PC-3 (cell line): ENCODE data around the gene WIPF3. TPM values are rescaled to one million over a fixed set of nuclear protein-coding genes. Genes with fewer than 3 reads are reported as not detected.

ENCODE experiments used
- ATAC-seq: fragments of 200-7000 bp; cut with Tn5 transposase; 2 replicates; pipeline ENCODE4 v1.9.1; 2020; ENCODE audit warnings: mild to moderate bottlenecking, moderate library complexity
- BruUV-seq: library from RNA; stranded (reverse); fragments of 400-500 nt; replicated peaks from 2 replicates; lab custom pipeline; 2021; lab: Mats Ljungman, UMichigan
- CTCF ChIA-PET: fragments of 300-600 bp; sonication (Branson Sonifier 250); formaldehyde crosslinking; loops from one replicate; lab custom pipeline; 2022; ENCODE audit warnings: antibody characterized with exemption; lab: Charles Lee
- POLR2A ChIA-PET: fragments of 300-600 bp; sonication (Branson Sonifier 250); formaldehyde crosslinking; loops from one replicate; lab custom pipeline; 2022; ENCODE audit warnings: antibody characterized with exemption; ENCODE audit not compliant: unreplicated experiment; lab: Charles Lee
- DNase-seq: peaks from one replicate; pipeline ENCODE4 v3.0.0-alpha.2; 2015
- H2AFZ ChIP-seq: fragments of 300-600 bp; sonication (generic); 2 replicates; pipeline ENCODE4 v1.6.0; 2016; ENCODE audit warnings: antibody characterized with exemption, low read length
- H3F3A ChIP-seq: fragments of 300-600 bp; sonication (generic); one replicate; pipeline ENCODE4 v1.6.0; 2017; ENCODE audit warnings: antibody characterized with exemption, low read length, control low read depth, mild to moderate bottlenecking; ENCODE audit not compliant: unreplicated experiment
- H3K27ac ChIP-seq: fragments of 300-600 bp; sonication (generic); 2 replicates; pipeline ENCODE4 v1.5.1; 2016; ENCODE audit warnings: mild to moderate bottlenecking, low read length
- H3K27me3 ChIP-seq: fragments of 300-600 bp; sonication (generic); 2 replicates; pipeline ENCODE4 v1.6.1; 2016; ENCODE audit warnings: low read length, mixed read lengths
- H3K36me3 ChIP-seq: fragments of 300-600 bp; sonication (generic); 2 replicates; pipeline ENCODE4 v1.6.1; 2016; ENCODE audit warnings: low read depth, mixed run types, low read length, mixed read lengths
- H3K4me1 ChIP-seq: fragments of 300-600 bp; sonication (generic); 2 replicates; pipeline ENCODE4 v1.5.1; 2016; ENCODE audit warnings: low read length; ENCODE audit not compliant: insufficient read depth
- H3K4me2 ChIP-seq: fragments of 300-600 bp; sonication (generic); 2 replicates; pipeline ENCODE4 v1.6.0; 2016; ENCODE audit warnings: low read length
- H3K4me3 ChIP-seq: fragments of 300-600 bp; sonication (generic); 2 replicates; pipeline ENCODE4 v1.5.1; 2016; ENCODE audit warnings: mild to moderate bottlenecking, low read length, mixed read lengths
- H3K79me2 ChIP-seq: fragments of 300-600 bp; sonication (generic); 2 replicates; pipeline ENCODE4 v1.6.1; 2017; ENCODE audit warnings: low read length, mixed read lengths
- H3K9ac ChIP-seq: fragments of 300-600 bp; sonication (generic); 2 replicates; pipeline ENCODE4 v1.6.0; 2016; ENCODE audit warnings: mild to moderate bottlenecking, low read length
- H3K9me2 ChIP-seq: fragments of 300-600 bp; sonication (generic); replicated peaks from 2 replicates; pipeline ENCODE4 v1.6.1; 2016; ENCODE audit warnings: mixed run types, low read length, mixed read lengths
- H3K9me3 ChIP-seq: fragments of 300-600 bp; sonication (generic); 2 replicates; pipeline ENCODE4 v1.6.1; 2016; ENCODE audit warnings: low read length, mixed read lengths
- H4K20me1 ChIP-seq: fragments of 300-600 bp; sonication (generic); 2 replicates; pipeline ENCODE4 v1.6.1; 2016; ENCODE audit warnings: low read length, mixed read lengths
- EZH2 ChIP-seq: fragments of 300-600 bp; sonication (generic); IDR thresholded peaks from one replicate; pipeline ENCODE4 v1.6.1; 2017; ENCODE audit warnings: antibody characterized with exemption, mild to moderate bottlenecking, low read length; ENCODE audit not compliant: unreplicated experiment
- EZH2phosphoT487 ChIP-seq: fragments of 300-600 bp; sonication (generic); IDR thresholded peaks from 2 replicates; pipeline ENCODE4 v1.6.1; 2018; ENCODE audit warnings: mild to moderate bottlenecking, antibody characterized with exemption, low read length, borderline replicate concordance
- intact Hi-C: fragments of 100-400 bp; cut with micrococcal nuclease; formaldehyde crosslinking; loops from 2 replicates; pipeline ENCODE4 v1.9.0; 2023
- total RNA-seq: library from RNA; depleted of rRNA; stranded (reverse); fragments of >200 nt; gene quantifications from 2 replicates; pipeline ENCODE4 v1.2.3, GENCODE V29; 2014
- TF ChIP-seq, protein P1 (sequence below): fragments of 300-600 bp; sonication (generic); conservative IDR thresholded peaks from 2 replicates; pipeline ENCODE4 v1.5.1; 2017; ENCODE audit warnings: antibody characterized with exemption, low read depth, mild to moderate bottlenecking, low read length

The WIPF3 gene
- total RNA-seq, 1 experiment from 2014 or later = 3.4 TPM

DNA sequence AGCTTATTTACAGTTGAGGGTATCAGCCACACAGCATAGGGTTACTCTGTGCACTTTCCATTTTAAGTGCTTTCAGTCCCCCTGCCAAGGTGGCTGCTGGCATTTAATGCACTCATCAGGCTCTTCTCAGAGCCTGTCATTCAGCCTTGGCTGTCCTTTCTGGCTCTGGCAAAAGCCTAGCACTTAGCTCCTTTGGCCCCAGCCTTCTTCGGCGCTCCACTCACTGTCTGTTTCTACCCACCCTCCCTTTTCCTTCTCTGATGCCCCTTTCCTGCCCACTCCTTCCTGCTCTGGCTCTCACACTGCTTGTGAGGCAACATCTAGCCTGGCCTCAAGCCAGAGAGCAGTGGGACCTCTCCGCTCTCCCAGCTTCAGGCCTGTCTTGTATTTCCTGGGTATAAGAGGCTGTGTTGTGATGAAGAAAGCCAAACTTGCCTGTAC is 60.2 kb downstream of the WIPF3 start:
- no peaks in the 10 kb centered on the region for H3K79me2 ChIP-seq
- DNase-seq (no peak), ATAC-seq (no peak)
- CTCF ChIA-PET = no interaction called here
- H3K4me1 ChIP-seq = peaks cover 5% of the 10 kb centered on the region; the same call in 1 of the 2 replicates
- H3K9me3 ChIP-seq = no peaks in the 10 kb centered on the region
- no peaks in the 10 kb centered on the region for H3K36me3 ChIP-seq
- POLR2A ChIA-PET = interaction anchor here (0.5 kb wide), 1 partner anchor 19 kb away, joined by 3 read pairs; no protein-coding TSS in a partner anchor
- no peak overlapping the region for H3K4me2 ChIP-seq
- no peaks in the 10 kb centered on the region for H3K27me3 ChIP-seq
- H3F3A ChIP-seq = no peaks in the 10 kb centered on the region
- no TSS peak for BruUV-seq
- H2AFZ ChIP-seq = no peak overlapping the region
- H3K9ac ChIP-seq = no peak overlapping the region
- H3K9me2 ChIP-seq = no peaks in the 10 kb centered on the region
- no peak overlapping the region for H3K27ac ChIP-seq
- no peak overlapping the region for H3K4me3 ChIP-seq
- TF ChIP-seq EZH2phosphoT487 (no peak), EZH2 (no peak)
- TF ChIP-seq, protein P1, sequence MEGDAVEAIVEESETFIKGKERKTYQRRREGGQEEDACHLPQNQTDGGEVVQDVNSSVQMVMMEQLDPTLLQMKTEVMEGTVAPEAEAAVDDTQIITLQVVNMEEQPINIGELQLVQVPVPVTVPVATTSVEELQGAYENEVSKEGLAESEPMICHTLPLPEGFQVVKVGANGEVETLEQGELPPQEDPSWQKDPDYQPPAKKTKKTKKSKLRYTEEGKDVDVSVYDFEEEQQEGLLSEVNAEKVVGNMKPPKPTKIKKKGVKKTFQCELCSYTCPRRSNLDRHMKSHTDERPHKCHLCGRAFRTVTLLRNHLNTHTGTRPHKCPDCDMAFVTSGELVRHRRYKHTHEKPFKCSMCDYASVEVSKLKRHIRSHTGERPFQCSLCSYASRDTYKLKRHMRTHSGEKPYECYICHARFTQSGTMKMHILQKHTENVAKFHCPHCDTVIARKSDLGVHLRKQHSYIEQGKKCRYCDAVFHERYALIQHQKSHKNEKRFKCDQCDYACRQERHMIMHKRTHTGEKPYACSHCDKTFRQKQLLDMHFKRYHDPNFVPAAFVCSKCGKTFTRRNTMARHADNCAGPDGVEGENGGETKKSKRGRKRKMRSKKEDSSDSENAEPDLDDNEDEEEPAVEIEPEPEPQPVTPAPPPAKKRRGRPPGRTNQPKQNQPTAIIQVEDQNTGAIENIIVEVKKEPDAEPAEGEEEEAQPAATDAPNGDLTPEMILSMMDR = no peak
- intact Hi-C loops = no loop called here
- H4K20me1 ChIP-seq = no peaks in the 10 kb centered on the region

DNA sequence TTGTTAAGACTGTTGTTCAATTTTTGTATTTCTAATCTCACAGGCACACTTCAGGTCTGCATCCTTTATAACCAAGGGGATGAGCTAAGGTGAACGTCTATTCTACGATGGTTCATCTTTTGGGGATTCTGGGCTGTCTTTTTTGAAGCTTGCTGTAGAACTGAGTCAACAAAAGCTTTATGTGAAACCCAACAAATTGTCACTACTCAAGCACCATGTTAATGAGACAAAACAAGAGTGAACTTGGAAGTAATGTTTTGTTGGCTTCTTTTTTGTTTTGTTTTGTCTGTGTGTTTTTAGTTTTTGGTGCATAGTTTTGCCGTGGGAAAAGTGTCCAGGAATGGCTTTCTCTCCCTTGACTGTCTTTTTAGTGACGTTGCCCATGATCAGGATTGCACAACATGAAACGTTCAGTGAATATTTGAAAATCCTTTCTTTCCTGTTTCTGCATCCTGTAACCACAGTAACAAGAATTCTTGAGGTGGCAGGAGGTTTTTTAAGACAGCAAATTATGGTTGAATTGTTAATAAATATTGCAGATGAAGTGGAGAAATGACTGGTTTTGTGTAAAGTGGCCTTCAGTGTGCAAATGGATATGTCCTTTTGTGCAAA is 65.6 kb downstream of the WIPF3 start:
- no TSS peak for BruUV-seq
- TF ChIP-seq, protein P1 = no peak
- no peak for TF ChIP-seq EZH2
- no peak for TF ChIP-seq EZH2phosphoT487
- ATAC-seq (no peak), DNase-seq (no peak)
- intact Hi-C loops = loop anchor here (10.0 kb wide), 1 partner anchor 237 kb away; no protein-coding TSS in a partner anchor
- Histone ChIP-seq H3K79me2 (no peaks in the 10 kb centered on the region), H3K36me3 (no peaks in the 10 kb centered on the region), H3K9me2 (no peaks in the 10 kb centered on the region), H3K27me3 (no peaks in the 10 kb centered on the region), H3K9ac (no peak overlapping the region), H2AFZ (no peak overlapping the region), H3K4me2 (no peak overlapping the region), H3K4me1 (no peaks in the 10 kb centered on the region), H3K27ac (no peak overlapping the region), H3F3A (no peaks in the 10 kb centered on the region), H3K9me3 (no peaks in the 10 kb centered on the region), H4K20me1 (no peaks in the 10 kb centered on the region), H3K4me3 (no peak overlapping the region)
- ChIA-PET POLR2A (no interaction called here), CTCF (no interaction called here)

DNA sequence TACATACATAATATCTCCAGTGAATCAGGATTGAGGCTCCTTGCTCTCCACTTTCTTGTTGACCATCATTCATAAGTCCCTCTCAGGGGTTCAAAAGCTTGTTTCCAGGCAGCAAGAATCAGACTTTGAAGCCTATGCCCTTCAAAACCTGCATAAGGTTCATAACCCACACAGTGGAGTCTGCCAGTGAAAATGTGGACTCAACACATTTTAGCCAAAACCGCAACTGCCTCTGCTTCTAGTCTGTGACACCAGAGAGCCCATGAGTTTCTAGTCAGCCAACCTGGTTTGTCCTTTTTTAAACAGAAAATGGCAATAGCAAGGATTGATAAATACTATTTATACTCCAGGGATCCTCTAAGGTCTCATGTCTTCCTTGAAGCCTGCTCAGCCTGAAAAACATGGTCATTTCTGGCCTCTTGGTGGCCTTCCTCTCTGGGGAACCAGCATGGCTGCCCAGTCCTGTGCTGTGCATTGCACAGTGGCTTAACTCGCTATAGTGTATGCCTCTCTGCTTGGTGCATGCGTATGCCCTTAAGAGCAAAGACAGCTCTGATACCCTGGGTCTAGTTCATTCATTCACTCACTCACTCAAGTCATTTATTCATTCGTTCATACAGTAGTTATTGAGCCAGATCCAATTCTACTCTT is 67.5 kb downstream of the WIPF3 start:
- no peak overlapping the region for H2AFZ ChIP-seq
- no peaks in the 10 kb centered on the region for H3K36me3 ChIP-seq
- no peaks in the 10 kb centered on the region for H3K4me1 ChIP-seq
- no peaks in the 10 kb centered on the region for H3K9me3 ChIP-seq
- DNase-seq (no peak), ATAC-seq (no peak)
- BruUV-seq = no TSS peak
- no peaks in the 10 kb centered on the region for H3F3A ChIP-seq
- H3K4me2 ChIP-seq = no peak overlapping the region
- intact Hi-C loops = loop anchor here (10.0 kb wide), 1 partner anchor 239 kb away; no protein-coding TSS in a partner anchor
- no peak overlapping the region for H3K27ac ChIP-seq
- no peak overlapping the region for H3K4me3 ChIP-seq
- H4K20me1 ChIP-seq = no peaks in the 10 kb centered on the region
- no peaks in the 10 kb centered on the region for H3K79me2 ChIP-seq
- ChIA-PET POLR2A (no interaction called here), CTCF (no interaction called here)
- no peaks in the 10 kb centered on the region for H3K9me2 ChIP-seq
- H3K27me3 ChIP-seq = no peaks in the 10 kb centered on the region
- TF ChIP-seq EZH2 (no peak), EZH2phosphoT487 (no peak)
- TF ChIP-seq, protein P1 = no peak
- no peak overlapping the region for H3K9ac ChIP-seq
